H1 (cell line): ENCODE measurements around the gene TAC4. TPM values are rescaled to one million over a fixed set of nuclear protein-coding genes. Genes with fewer than 3 reads are reported as not detected.

Experiments used
- ATF2 ChIP-seq: IDR thresholded peaks from 2 replicates; pipeline ENCODE4 v1.6.1; 2012; ENCODE audit warnings: low read length, inconsistent platforms
- polyA plus RNA-seq, 7 experiments: library from polyadenylated mRNA; depleted of rRNA in 3 of 7; stranded (reverse) in 5 of 7; unstranded in 2 of 7; fragments of >200 nt in 5 of 7; fragments of 200-250 nt in 2 of 7; gene quantifications; 1 replicate in 5 of 7; 2 replicates in 1 of 7; 4 replicates in 1 of 7; pipeline versions ENCODE4 v1.2.1 to v1.2.3, GENCODE V29; 2011 to 2013; ENCODE audit warnings: missing spikeins in 2 of 7, mixed read lengths in 2 of 7
- total RNA-seq: library from RNA; stranded (reverse); fragmentation: NEBNext Ultra II Directional; extraction: Animal tissue kit (Norgen Biotek cat#: 25700); gene quantifications from 2 replicates; pipeline ENCODE4 v1.2.1, GENCODE V29; 2021

Gene TAC4
- total and polyA plus RNA-seq, 2 of the 8 experiments (the other 6 are each of a cell fraction or from before 2014, with no cell fraction given): 0.15 TPM; not detected in 1

- no peak for TF ChIP-seq ATF2
Observed at GRCh38 chr17:49834118-49834743, 13.6 kb downstream of the TAC4 start (continued).
